Stomach smooth muscle (tissue), 2 donors: ENCODE measurements around the gene RIN3.

Experiments
- H3K27ac ChIP-seq: one replicate; pipeline ENCODE4 v1.7.0; 2013; ENCODE audit warnings: mild to moderate bottlenecking, low read length, inconsistent platforms
- H3K27me3 ChIP-seq, 2 donors: one replicate each; pipeline ENCODE4 v1.7.0; 2013; ENCODE audit warnings: low read length in 2 of 2; ENCODE audit not compliant: insufficient read depth in 2 of 2, control insufficient read depth in 1 of 2
- H3K36me3 ChIP-seq, 2 donors: one replicate each; pipeline ENCODE4 v1.7.0; 2013; ENCODE audit warnings: low read length in 2 of 2; ENCODE audit not compliant: control insufficient read depth in 2 of 2, insufficient read depth in 2 of 2
- H3K4me1 ChIP-seq: one replicate; pipeline ENCODE4 v1.7.0; 2013; ENCODE audit warnings: low read length; ENCODE audit not compliant: control insufficient read depth, insufficient read depth
- H3K4me3 ChIP-seq, 2 donors: one replicate each; pipeline ENCODE4 v1.7.0; 2013; ENCODE audit warnings: low read length in 2 of 2
- H3K9ac ChIP-seq, 2 donors: one replicate each; pipeline ENCODE4 v1.7.0; 2013; ENCODE audit warnings: low read length in 2 of 2, mild to moderate bottlenecking in 1 of 2
- H3K9me3 ChIP-seq, 2 donors: one replicate each; pipeline ENCODE4 v1.7.0; 2013; ENCODE audit warnings: low read length in 2 of 2; ENCODE audit not compliant: control insufficient read depth in 2 of 2
- donor health status: healthy.
- donor health status: Pancreatic carcinoma.

Gene RIN3

DNA sequence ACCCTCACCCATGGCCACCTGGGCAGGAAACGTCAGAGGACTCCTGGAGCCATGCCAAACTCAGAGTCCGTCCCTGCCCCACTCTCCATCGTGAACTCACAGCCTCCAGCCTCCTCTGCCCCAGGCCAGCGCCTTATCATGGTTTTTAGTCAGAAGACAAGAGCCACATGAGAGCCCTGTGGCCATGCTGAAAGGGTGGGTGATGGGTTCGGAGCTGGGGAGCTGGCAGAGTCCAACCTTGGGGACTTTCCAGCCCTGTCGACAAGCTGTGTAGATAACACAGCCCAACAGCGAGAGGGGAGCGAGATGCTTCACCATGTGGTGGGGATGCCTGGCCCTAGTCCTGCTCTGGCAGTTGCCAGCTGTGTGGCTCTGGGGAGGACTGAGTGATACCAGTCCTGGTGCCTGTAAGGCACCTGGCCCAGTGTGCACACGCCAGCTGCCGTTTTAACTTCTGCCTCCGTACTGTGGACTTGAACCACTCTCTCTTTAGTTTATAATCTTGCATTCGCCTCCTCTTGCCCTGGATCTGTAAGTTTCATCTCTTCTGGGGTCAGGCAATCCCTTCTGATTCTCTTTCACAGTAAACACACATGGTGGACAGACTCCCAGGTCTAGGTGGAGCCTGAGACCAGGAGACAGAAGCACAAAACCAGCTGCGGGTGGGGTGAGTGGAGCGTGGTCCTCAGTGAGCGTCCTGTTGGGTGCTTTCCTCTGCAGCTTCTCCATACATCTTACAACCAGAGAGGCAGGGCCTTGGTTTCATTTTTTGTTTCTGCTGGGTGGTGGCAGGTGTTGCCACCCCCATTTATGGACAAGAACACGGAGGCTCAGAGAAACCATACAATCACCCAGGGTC is 55.3 kb downstream of the RIN3 start:
- Histone ChIP-seq H3K27ac (peak overlapping the region; percentile 55), H3K36me3 (peaks cover 12 to 18% of the 10 kb centered on the region in 2 donors), H3K9me3 (peaks cover 8 to 10% of the 10 kb centered on the region in 2 donors), H3K9ac (no peak overlapping the region), H3K4me1 (peaks cover 17% of the 10 kb centered on the region), H3K4me3 (no peak overlapping the region), H3K27me3 (no peaks in the 10 kb centered on the region)

DNA sequence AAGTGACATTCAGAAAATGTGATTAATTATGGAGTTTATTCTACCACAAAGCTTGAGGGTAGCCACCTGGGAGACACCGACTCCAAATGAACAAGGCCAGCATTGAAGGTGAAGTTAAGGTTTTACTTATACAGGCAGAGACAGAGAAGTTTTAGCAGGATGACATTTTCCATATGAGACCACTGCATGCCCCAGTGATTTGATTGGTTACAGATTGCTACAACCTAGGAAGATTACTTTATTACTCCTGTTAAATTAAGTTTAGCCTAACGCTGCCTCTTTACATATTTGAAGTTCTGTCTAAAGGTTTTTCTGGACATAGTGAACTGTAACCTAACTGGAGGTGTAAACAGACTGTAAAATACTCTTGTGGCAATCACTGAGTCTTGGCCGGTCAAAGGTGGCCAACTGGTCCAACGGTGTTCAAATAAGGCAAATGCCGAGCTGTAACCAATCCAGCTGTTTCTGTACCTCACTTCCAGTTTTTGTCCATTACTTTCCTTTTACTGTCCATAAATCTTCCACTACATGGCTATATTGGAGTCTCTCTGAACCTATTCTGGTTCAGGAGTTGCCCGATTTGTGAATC is 57.2 kb downstream of the RIN3 start:
- peaks cover 12 to 18% of the 10 kb centered on the region in 2 donors for H3K36me3 ChIP-seq
- peaks cover 18% of the 10 kb centered on the region for H3K4me1 ChIP-seq
- H3K27me3 ChIP-seq = no peaks in the 10 kb centered on the region
- no peak overlapping the region for H3K27ac ChIP-seq
- no peak overlapping the region for H3K4me3 ChIP-seq
- H3K9me3 ChIP-seq = peaks cover 8 to 10% of the 10 kb centered on the region in 2 donors
- no peak overlapping the region for H3K9ac ChIP-seq

DNA sequence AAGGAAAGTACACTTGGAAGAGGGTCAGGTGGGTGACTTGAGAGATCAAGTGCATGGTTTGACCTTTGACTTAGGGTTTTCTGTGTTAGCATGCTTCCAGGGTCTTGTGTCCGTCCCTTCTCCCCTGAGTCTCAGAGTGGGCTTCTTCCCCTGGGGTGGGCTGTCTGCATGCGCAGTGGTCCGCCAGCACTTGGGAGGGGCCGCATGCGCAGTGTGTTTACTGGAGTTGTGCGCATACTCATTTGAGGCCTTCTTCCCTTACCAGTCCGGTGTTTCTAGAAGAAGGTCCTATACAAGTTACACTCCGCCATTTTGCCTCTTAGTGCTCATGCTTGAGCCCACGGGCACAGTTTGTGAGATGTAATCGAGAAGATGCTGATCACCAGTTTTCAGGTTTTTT is 58.5 kb downstream of the RIN3 start:
- Histone ChIP-seq H3K4me3 (no peak overlapping the region), H3K9ac (no peak overlapping the region), H3K4me1 (peaks cover 20% of the 10 kb centered on the region), H3K36me3 (peaks cover 6 to 10% of the 10 kb centered on the region in 2 donors), H3K27ac (no peak overlapping the region), H3K9me3 (peaks cover 2 to 3% of the 10 kb centered on the region in 2 donors), H3K27me3 (no peaks in the 10 kb centered on the region)

DNA sequence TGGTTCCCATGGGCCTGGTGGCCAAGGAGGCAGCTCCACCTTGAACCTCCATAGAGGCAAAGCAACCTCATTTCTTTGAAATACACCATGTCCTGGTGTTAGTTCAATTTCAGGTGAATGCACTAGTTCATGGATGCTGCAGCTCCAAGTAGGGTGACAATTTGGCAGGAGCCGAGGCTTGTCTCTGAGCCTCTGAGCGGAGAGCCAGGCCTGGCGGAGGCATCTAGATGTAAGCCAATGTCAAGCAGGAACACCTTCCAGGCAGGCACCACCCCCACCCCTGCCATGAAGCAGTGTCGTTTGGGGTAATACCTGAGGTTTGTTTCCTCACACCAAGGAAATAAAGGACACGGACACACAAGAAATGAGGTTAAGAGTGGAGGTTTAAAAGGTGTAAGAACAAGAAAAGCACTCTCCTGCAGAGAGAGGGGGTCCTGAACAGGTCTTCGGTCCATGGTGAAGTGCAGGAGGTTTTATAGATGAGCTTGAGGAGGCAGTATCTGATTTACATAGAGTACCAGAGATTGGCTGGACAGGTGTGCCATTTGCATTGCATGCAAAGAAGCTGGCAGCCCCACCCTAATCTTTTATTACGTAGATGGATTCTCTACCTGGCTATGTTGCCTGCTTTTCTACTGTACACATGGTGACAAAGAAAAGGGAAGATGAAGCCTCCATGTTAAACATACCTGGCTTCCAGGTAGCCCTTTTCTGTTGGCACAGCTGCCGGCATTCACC is 60.3 kb downstream of the RIN3 start:
- H3K4me3 ChIP-seq = no peak overlapping the region
- H3K4me1 ChIP-seq = peaks cover 24% of the 10 kb centered on the region
- H3K9me3 ChIP-seq = no peaks in the 10 kb centered on the region
- no peak overlapping the region for H3K9ac ChIP-seq
- peaks cover 5 to 16% of the 10 kb centered on the region in 2 donors for H3K36me3 ChIP-seq
- no peaks in the 10 kb centered on the region for H3K27me3 ChIP-seq
- H3K27ac ChIP-seq = no peak overlapping the region

DNA sequence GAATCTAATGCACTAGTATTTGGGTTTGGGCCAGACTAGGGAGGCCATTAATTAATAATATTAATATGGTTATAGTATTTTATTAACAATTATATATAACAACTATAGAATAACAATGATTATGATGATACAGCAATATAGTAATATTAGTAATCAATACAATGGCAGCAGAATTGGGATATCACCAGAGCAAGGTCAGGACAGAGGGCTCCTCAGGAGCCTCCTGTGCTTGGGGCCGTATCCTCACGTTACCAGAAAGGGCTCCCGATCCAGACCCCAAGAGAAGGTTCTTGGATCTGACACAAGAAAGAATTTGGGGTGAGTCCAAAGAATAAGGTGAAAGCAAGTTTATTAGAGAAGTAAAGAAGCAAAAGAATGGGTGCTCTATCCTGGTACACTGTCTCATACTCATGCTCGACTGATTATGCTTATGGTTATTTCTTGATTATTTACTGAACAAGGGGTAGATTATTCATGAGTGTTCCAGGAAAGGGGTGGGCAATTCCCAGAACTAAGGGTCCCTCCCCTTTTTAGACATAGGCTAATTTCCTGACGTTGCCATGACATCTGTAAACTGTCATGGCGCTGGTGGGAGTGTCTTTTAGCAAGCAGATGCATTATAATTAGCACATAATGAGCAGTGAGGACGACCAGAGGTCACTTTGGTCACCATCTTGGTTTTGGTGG is 61.6 kb downstream of the RIN3 start:
- no peaks in the 10 kb centered on the region for H3K9me3 ChIP-seq
- no peak overlapping the region for H3K27ac ChIP-seq
- H3K36me3 ChIP-seq = peaks cover 10 to 19% of the 10 kb centered on the region in 2 donors
- H3K4me1 ChIP-seq = peaks cover 19% of the 10 kb centered on the region
- H3K27me3 ChIP-seq = no peaks in the 10 kb centered on the region
- H3K9ac ChIP-seq = no peak overlapping the region
- H3K4me3 ChIP-seq = no peak overlapping the region

DNA sequence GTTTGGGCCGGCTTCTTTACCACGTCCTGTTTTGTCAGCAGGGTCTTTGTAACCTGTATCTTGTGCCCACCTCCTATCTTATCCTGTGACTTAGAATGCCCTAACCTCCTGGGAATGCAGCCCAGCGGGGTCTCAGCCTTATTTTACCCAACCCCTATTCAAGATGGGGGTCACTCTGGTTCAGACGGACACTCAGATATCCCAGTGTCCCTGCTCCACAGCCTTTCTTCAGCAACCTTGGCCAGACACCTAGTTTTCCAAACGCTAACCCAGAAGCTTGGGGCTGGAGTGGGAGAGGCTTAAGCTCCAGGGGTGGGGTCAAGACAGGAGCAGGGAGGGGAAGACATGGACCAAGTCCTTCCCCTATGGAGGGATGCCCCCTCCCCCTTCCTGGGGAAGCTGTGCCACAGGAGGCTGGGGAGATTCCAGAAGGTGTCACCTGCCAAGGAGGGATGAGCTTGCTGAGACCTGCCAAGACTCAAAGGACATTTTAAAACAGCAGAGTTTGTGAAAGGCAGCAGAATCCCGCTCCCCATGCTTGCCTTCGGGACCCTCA is 62.2 kb downstream of the RIN3 start:
- peaks cover 19% of the 10 kb centered on the region for H3K4me1 ChIP-seq
- H3K36me3 ChIP-seq = peaks cover 13 to 19% of the 10 kb centered on the region in 2 donors
- H3K9ac ChIP-seq = no peak overlapping the region
- no peak overlapping the region for H3K4me3 ChIP-seq
- H3K27me3 ChIP-seq = no peaks in the 10 kb centered on the region
- H3K9me3 ChIP-seq = no peaks in the 10 kb centered on the region
- no peak overlapping the region for H3K27ac ChIP-seq

DNA sequence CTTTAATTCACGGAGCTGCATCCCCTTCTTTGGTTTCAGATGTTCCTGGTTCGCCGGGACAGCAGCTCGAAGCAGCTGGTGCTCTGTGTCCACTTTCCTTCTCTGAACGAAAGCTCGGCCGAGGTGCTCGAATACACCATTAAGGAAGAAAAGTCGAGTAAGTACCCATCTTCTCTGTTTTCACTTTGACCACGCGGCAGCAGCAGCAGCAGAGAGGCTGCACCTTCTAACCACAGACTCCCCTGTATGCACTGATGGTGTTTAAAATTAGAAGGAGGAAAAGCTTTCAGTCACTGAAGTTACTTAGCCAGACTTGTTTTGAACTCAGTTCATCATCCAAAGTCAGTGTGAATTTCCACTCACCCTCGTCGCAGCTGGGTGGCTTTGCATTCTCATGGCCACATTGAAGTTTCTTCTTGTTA is 63.8 kb downstream of the RIN3 start:
- H3K27ac ChIP-seq = peak overlapping the region; percentile 31
- no peak overlapping the region for H3K4me3 ChIP-seq

DNA sequence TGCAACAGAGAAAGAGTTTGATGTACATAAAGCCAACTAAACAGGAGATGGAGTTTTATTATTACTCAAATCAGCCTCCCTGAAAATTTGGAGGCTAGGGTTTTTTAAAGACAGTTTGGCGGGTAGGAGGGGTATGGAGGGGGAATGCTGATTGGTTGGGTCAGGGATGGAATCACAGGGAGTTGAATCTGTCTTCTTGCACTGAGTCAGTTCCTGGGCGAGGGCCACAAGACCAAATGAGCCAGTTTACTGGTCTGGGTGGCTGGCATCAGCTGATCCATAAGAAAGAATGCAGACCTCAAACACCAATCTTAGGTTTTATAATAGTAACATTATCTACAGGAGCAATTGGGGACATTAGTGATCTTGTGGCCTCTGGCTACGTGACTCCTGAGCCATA is 64.9 kb downstream of the RIN3 start:
- peak overlapping the region; percentile 31 for H3K27ac ChIP-seq
- peaks cover 19 to 25% of the 10 kb centered on the region in 2 donors for H3K36me3 ChIP-seq
- H3K9ac ChIP-seq = no peak overlapping the region
- no peak overlapping the region for H3K4me3 ChIP-seq
- H3K27me3 ChIP-seq = no peaks in the 10 kb centered on the region
- no peaks in the 10 kb centered on the region for H3K9me3 ChIP-seq
- H3K4me1 ChIP-seq = peaks cover 11% of the 10 kb centered on the region

More for the DNA sequence above, 63.8 kb downstream of the RIN3 start:
- H3K36me3 ChIP-seq = peaks cover 18 to 19% of the 10 kb centered on the region in 2 donors
- no peaks in the 10 kb centered on the region for H3K9me3 ChIP-seq
- H3K27me3 ChIP-seq = no peaks in the 10 kb centered on the region
- H3K9ac ChIP-seq = no peak overlapping the region
- H3K4me1 ChIP-seq = peaks cover 11% of the 10 kb centered on the region

DNA sequence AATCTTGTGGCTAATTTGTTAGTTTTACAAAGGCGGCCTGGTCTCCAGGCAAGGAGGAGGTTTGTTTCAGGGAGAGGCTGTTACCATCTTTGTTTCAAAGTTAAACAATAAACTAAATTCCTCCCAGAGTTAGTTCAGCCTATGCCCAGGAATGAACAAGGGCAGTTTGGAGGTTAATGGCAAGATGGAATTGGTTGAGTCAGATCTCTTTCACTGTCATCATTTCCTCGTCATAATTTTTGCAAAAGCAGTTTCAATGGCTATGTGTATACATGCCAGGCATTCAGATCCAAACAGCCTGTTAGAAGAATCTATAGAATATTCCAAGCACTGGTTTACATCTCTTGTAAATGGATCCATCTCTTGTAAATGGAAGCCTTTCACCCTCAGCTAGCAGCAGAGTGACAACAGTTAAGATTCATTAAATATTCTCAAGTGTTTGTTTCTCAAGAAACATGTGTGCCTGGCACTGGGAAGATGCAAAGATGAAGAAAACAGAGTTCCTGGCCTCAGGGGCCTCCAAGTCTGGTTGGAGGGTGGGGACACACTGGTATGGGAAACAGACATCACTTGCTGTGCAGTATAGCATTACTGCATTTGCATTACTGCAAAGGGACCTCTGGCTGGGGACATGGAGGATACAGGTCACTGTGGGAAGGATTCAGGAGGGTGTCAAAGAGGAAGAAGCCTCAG is 65.8 kb downstream of the RIN3 start:
- H3K4me3 ChIP-seq = no peak overlapping the region
- H3K27ac ChIP-seq = peak overlapping the region; percentile 42
- H3K4me1 ChIP-seq = peaks cover 12% of the 10 kb centered on the region
- no peaks in the 10 kb centered on the region for H3K27me3 ChIP-seq
- H3K9ac ChIP-seq = no peak overlapping the region
- H3K36me3 ChIP-seq = peaks cover 19 to 29% of the 10 kb centered on the region in 2 donors
- H3K9me3 ChIP-seq = no peaks in the 10 kb centered on the region
